KG1 (cell line): ENCODE data around the gene ACSM4.
"Not testable (repeated sequence)": the region's sequence is repeated elsewhere in the genome, so short reads cannot be mapped to it uniquely, and the experiment has no call there.

Source experiments
- DNase-seq: peaks from one replicate; lab custom pipeline; 2025; lab: John Stamatoyannopoulos, UW

ACSM4 gene, protein sequence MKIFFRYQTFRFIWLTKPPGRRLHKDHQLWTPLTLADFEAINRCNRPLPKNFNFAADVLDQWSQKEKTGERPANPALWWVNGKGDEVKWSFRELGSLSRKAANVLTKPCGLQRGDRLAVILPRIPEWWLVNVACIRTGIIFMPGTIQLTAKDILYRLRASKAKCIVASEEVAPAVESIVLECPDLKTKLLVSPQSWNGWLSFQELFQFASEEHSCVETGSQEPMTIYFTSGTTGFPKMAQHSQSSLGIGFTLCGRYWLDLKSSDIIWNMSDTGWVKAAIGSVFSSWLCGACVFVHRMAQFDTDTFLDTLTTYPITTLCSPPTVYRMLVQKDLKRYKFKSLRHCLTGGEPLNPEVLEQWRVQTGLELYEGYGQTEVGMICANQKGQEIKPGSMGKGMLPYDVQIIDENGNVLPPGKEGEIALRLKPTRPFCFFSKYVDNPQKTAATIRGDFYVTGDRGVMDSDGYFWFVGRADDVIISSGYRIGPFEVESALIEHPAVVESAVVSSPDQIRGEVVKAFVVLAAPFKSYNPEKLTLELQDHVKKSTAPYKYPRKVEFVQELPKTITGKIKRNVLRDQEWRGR

GRCh38 chr12:7303772-7304171 lies at the start of gene ACSM4:
Gene ACSM4, plus strand, starts transcription at chr12:7304072. Its CDS starts 260 bp downstream, at chr12:7304332.
- no peak for DNase-seq

GRCh38 chr12:7259060-7259459 lies 44.8 kb upstream of the ACSM4 start:
- no peak for DNase-seq

DNA sequence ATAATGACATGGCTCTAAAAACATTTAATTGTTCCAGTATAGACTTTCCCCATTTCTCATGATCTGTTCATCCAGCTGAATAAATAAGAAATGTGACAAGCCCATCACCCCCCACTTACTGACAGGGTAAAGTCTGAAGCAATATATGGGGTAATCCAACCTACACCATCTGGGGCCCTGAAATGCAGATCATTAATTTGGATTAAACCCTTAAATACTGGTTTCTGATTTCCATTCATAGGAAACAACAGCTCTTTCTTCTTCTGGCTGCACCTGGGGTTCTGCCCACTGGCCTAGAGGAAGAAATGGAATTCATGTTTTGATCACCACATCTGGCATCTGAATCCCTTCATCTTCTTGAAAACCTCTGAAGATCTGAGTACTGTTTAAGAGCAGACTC lies 39.3 kb upstream of the ACSM4 start:
- no peak for DNase-seq

DNA sequence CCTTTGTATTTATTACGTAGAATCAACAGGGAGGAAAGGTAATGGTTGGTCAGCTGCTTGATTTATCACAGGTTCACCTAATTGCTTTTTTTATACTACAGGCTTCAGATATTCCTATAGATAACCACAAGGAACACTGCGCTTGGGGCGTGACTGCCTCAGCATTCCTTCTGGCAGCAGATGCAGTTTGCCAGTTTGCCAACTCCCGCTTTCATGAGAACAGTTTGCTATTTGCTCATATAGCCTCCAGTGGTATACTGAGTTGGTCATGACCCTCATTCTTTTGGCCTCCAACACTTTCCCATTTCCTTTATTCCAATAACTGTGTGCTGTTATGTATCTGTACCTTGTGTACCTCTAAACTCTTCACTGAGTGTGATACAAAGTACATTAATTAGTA lies 38.6 kb upstream of the ACSM4 start:
- DNase-seq, result no peak

GRCh38 chr12:7269273-7269672 lies 34.6 kb upstream of the ACSM4 start:
- DNase-seq, result no peak

DNA sequence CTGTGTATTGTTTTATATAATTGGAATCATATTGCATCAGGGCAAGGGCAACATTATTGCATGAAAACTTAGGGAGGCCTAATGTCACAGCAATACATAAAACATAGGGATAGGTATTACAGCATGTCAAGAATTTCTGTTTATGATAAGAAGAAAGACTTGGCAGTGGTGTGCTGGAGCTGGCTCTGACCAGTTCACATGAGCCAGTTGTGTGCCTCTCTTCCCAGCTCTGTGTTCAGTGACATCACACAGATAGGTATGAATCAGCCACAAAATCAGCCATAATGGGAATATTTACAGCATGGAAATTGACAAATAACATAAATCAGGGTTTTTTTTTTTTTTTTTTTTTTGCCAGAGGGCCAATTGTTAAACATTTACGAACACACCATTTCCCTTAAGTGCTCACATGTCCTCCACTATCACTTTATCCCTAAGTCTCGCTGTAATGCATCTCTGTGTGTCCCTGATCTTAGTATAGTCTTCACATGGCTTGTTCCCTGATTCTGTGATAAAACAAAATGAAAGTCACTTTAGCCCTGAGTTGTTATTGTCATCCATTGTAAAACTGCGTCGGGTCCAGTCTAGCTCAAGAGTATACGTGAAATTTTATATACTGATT lies 31.9 kb upstream of the ACSM4 start:
- DNase-seq, result no peak

GRCh38 chr12:7275482-7275881 lies 28.4 kb upstream of the ACSM4 start:
- DNase-seq, result not testable (repeated sequence)

- DNase-seq, result no peak
Measured at GRCh38 chr12:7282844-7283243, 21.0 kb upstream of the ACSM4 start.

- no peak for DNase-seq
Measured at GRCh38 chr12:7289743-7290142, 14.1 kb upstream of the ACSM4 start.

DNA sequence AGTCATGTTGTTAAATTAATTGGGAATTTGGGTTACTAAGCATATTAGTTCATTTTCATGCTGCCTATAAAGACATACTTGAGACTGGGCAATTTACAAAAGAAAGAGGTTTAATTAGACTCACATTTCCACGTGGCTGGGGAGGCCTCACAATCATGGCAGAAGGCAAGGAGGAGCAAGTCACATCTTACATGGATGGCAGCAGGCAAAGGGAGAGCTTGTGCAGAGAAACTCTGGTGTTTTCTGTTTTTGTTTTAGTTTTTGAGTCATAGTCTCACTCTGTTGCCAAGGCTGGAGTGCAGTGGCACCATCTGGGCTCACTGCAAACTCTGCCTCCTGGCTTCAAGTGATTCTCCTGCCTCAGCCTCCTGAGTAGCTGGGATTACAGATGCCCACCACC lies 13.3 kb upstream of the ACSM4 start:
- not testable (repeated sequence) for DNase-seq

DNA sequence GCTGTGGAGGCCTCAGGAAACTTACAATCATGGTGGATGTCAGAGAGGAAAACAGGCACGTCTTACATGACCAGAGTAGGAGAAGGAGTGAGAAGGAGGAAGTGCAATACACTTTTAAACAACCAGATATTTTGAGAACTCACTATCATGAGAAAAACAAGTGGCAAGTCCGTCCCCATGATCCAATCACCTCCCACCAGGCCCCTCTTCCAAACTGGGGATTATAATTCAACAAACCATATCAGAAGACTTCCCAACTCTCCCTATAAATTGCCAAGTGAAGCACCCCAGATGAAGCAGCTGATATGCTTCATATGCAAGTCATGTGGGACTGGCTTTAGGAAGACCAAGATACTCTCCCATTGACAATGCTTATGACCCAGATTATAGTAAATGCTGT lies 11.6 kb upstream of the ACSM4 start:
- DNase-seq, result no peak

- no peak for DNase-seq
Measured at GRCh38 chr12:7293670-7294069, 10.2 kb upstream of the ACSM4 start.

DNA sequence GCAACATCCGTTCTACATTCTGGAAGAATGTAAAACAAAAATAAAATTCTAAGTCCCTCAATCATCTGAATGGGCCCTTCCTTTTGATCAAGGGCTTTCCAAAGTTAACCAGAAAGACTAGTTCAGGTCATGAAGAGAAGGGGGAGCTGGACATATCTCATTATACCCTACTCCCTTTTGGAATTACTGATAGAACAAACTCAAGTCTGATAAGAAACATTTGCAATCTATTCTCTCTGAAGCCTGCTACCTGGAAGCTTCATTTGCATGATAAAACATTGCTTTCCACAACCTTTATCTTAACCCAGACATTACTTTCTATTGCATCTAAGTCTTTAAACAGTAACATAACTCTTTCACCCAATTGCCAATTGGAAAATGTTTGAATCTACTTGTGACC lies 8.3 kb upstream of the ACSM4 start:
- DNase-seq, result no peak

DNA sequence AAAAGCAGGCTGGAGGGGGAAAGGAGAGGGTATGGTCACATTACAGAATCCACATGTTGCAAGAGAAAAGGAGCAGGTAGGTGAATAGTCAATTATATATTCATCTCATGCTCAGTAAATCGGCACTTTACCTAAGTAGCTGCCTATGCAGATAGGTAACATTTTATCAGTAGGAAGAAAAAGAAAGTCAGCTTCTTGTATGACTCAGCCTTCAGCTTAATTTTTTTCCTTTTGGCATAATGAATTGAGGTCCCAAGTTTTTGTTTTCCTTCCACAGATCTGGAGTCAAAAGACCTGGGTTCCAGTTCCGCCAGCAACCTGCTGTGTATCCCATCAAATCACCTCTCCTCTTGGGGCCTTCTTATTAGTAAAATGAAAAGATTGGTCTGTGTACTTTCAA lies 6.0 kb upstream of the ACSM4 start:
- no peak for DNase-seq

DNA sequence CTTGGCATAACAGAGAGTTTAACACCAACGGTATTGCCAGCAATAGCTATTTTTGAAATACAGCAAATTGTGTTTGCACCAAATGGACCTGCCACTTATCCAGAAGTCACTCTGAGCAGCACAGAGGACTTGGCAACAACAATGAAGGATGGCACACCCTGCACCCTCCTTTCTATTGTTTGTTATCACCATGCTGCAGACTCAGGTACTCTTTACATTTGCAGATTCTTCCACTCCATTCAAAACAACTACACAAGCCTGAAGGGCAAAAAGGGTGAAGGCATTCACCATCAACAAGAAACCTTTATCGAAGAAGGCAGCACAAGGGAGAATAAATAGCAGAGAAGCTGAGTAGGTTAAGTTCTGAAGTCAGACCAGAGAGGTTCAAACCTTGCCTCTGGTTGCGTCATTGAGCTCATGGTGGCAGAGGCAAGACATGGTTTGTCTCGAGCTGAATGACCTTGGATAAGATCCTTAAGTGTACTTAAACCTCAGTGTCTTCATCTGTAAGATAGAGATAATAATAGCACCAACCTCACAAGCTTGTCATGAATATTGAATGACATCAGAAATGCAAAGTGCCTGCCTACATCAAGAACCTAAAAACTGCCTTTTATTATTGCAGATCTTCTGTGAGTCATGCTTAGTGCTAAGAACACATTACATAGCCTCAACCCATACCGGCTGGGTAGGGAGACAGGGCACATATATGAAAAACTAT lies 1.4 kb upstream of the ACSM4 start:
- DNase-seq, result no peak

DNA sequence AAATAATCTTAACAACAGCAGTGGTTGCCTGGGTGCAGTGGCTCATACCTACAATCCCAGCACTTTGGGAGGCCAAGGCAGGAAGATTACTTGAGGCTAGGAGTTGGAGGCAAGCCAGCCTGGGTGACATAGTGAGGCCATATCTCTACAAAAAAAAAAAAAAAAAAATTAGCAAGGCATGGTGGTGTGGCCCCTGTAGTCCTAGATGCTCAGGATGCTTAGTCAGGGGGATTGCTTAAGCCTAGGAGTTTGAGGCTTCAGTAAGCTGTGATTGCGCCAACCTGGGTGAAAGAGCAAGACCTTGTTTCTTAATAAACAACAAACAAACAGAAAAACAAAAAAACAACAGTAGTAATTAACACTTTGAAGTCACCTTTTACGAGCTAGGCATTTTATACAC lies 642 bp upstream of the ACSM4 start:
- no peak for DNase-seq

DNA sequence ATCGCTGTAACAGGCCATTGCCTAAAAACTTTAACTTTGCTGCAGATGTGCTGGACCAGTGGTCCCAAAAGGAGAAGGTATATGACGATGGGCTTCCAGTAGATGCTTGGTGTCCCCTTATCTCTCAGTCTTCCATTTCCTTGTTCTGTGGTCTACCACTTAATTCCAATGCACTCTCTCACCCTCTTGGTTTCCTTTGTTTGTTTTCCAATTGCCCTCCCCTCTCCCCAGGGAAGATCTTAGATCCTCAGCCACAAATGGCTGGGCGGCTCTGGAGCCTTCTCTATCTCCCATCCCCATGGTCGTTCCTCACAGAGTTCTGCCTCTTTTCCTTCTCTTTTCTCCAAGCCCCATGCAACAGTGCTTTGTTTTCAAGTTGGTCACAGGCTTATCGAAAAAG lies 584 bp downstream of the ACSM4 start:
- DNase-seq, result no peak

GRCh38 chr12:7310070-7310469 lies 6.2 kb downstream of the ACSM4 start:
- no peak for DNase-seq

DNA sequence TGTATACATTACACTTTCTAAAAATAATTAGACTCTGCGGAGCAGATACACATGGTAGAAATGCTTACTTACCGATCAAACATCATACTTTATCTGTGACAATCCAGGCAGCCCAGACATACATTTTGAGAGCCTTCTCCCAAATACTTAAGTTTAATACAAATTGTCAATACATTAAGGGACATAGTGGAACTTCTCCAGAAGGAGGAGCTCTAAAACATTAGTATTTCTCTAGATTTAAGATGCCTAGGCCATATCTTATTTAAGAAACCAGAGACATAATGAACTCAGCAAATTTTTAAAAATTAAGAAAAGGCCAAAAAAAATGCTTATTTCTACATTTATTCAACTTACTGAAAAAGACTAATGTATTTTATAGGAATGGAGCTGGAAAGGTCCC lies 16.1 kb downstream of the ACSM4 start:
- DNase-seq, result no peak

DNA sequence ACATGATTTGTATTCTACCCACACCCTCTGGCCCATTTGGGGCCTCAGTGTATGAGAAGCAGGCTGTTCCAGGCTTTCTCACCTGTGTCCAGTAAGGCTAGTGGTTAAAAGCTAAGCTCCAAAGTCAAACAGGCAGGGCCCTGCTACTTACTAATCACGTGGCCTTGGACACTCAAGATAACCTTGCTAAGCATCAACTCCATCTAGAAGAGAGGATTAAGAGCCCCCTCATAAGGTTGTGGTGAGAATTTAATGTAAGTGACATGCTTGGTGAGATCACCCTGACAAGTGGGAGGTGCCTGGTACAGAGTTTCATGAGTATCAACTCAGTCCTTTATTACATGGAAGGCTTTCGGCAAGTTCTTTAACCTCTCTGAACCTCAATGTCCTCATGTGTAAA lies 17.8 kb downstream of the ACSM4 start:
- DNase-seq, result no peak

GRCh38 chr12:7322599-7322998 lies 18.7 kb downstream of the ACSM4 start:
- DNase-seq, result no peak

GRCh38 chr12:7324176-7324575 lies 20.3 kb downstream of the ACSM4 start:
- no peak for DNase-seq

DNA sequence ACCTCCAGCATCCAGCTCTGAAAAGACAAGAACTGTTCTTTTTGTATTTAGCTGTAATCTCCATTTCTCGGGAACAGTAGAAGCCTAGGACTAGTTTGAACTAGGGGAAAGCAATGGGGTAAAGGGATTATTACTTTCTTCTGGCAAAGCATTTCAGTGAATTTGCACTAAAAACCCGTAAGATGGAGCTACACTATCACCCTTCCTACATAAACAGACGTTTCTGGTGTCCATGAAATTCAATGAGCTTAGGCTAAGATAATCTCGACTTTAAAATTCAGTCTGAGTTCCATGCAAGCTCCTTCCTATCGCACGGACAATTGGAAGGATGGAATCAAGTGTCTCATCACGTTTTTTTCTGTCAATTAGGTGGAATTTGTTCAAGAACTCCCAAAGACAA lies 24.0 kb downstream of the ACSM4 start:
- DNase-seq, result no peak
